SU-DHL-6 (cell line): ENCODE results near the gene RAPGEF4.

Experiments
- CTCF ChIP-seq: fragments of 200-600 bp; sonication (generic); IDR thresholded peaks from one replicate; pipeline ENCODE4 v1.5.1; 2017; ENCODE audit warnings: antibody characterized with exemption, mild to moderate bottlenecking, low read length, moderate library complexity; ENCODE audit not compliant: insufficient read depth, poor library complexity, severe bottlenecking
- EZH2phosphoT487 ChIP-seq: fragments of 200-600 bp; sonication (generic), shearing (Covaris generic); conservative IDR thresholded peaks from 2 replicates; pipeline ENCODE4 v1.6.1; 2018; ENCODE audit warnings: mild to moderate bottlenecking, antibody characterized with exemption, low read length, moderate library complexity, mixed read lengths

GRCh38 chr2:172860336-172860707, 124.7 kb downstream of the RAPGEF4 start:
- TF ChIP-seq CTCF (no peak), EZH2phosphoT487 (no peak)
